Small intestine (tissue), 7 donors: ENCODE results near the gene MCMBP. TPM values are rescaled to one million over a fixed set of nuclear protein-coding genes. Genes with fewer than 3 reads are reported as not detected.
A peak's percentile ranks its signal among the peaks of the same experiment; 100 is the strongest.

ENCODE experiments used
- DNase-seq, 2 donors: peaks; one replicate each; pipeline versions ENCODE4 v3.0.0 to v3.0.0-alpha.2; 2013
- FAIRE-seq: peaks from 2 replicates; lab custom pipeline; 2012; peaks lifted over from hg19 to GRCh38; lab: Jason Lieb, UNC
- H3K27ac ChIP-seq, 3 donors: one replicate each; pipeline ENCODE4 v1.5.1; 2013; ENCODE audit warnings: low read length in 2 of 3, mild to moderate bottlenecking in 2 of 3, control low read depth in 1 of 3, inconsistent platforms in 1 of 3, low read depth in 1 of 3, moderate library complexity in 1 of 3
- H3K27me3 ChIP-seq, 3 donors: one replicate each; pipeline ENCODE4 v1.6.1; 2013; ENCODE audit warnings: low read length in 3 of 3, inconsistent platforms in 1 of 3; ENCODE audit not compliant: control insufficient read depth in 3 of 3, insufficient read depth in 3 of 3
- H3K36me3 ChIP-seq, 3 donors: one replicate each; pipeline ENCODE4 v1.6.1; 2013; ENCODE audit warnings: low read length in 3 of 3, inconsistent platforms in 1 of 3, low read depth in 1 of 3, mild to moderate bottlenecking in 1 of 3, moderate library complexity in 1 of 3; ENCODE audit not compliant: control insufficient read depth in 3 of 3, insufficient read depth in 2 of 3
- H3K4me1 ChIP-seq, 3 donors: one replicate each; pipeline ENCODE4 v1.6.1; 2013; ENCODE audit warnings: low read length in 2 of 3, inconsistent platforms in 1 of 3, low read depth in 1 of 3, mild to moderate bottlenecking in 1 of 3, moderate library complexity in 1 of 3; ENCODE audit not compliant: control insufficient read depth in 3 of 3, insufficient read depth in 2 of 3
- H3K4me3 ChIP-seq, 3 donors: one replicate each; pipeline ENCODE4 v1.5.1; 2013; ENCODE audit warnings: low read length in 3 of 3, control low read depth in 1 of 3, inconsistent platforms in 1 of 3, low read depth in 1 of 3, mild to moderate bottlenecking in 1 of 3, moderate library complexity in 1 of 3
- H3K9me3 ChIP-seq, 2 donors: one replicate each; pipeline ENCODE4 v1.6.1; 2013; ENCODE audit warnings: low read depth in 1 of 2, low read length in 1 of 2; ENCODE audit not compliant: control insufficient read depth in 2 of 2, insufficient read depth in 1 of 2
- WGBS, 3 donors: extraction: QIAGEN DNeasy Blood & Tissue Kit; methylation state at CpG; one replicate each; pipeline ENCODE4 v1.1.7; 2013; 5-methylcytosine and 5-hydroxymethylcytosine counted together
- polyA plus RNA-seq, 4 donors: library from polyadenylated mRNA; stranded (reverse) in 3 of 4; unstranded in 1 of 4; fragments of 200-250 nt in 3 of 4; fragments of 120-200 nt in 1 of 4; gene quantifications; one replicate each; pipeline versions ENCODE4 v1.2.1 to v1.2.3, GENCODE V29; 2013
- donor health status: healthy with polysubstance abuse.
- donor health status: control.
- donor health status: control.
- donor health status: Bipolar disorder and iron deficiency.
- donor health status: healthy.

The MCMBP gene
- polyA plus RNA-seq, 4 donors, result 21.5 to 37.6 (median 25.8) TPM

DNA sequence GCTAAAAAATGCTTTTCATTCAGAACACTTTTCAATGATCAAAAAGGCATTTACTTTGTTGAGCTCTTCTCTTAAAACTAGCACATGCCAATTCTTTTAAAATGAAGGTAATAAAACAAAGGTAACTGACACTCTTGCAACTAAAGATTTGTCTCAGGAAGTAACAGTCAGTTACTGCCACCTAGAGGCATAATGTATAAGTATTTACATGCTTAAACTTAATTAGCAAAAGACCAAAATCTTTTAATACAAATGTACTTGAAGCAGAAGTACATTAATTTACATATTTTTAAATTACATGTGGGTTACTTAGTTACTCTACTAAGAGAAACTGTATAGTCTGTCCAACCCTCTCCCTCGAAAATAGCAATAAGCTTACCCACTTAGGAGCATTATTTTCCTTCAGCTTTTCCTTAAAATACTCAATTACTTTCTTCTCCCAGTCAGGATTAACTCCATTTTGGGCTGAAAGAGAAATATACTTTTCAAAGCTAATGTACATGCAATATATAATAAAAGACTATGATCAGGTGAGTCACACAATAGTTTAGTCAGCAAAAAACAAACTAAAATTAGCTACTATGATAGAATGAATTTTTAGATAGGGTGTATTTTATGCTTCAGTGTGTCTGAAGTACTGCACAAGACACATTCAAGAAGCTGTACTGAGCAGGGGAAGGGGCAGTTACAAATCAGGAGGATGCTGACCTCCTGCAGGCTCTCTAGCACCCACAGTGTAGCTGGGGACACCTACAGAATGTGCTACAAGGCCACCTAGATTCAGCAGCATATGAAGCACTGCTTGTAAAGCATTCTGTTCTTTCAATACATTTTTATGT, 13.0 kb downstream of the MCMBP start:
- no peaks in the 10 kb centered on the region for H3K4me1 ChIP-seq
- DNase-seq, result peak; percentile 44 to 56
- H3K27me3 ChIP-seq, result no peaks in the 10 kb centered on the region
- no peak overlapping the region for H3K4me3 ChIP-seq
- H3K9me3 ChIP-seq, result peaks cover 0 to 3% of the 10 kb centered on the region in 2 donors
- FAIRE-seq, result peak; percentile 33
- H3K36me3 ChIP-seq, result peaks cover 0 to 10% (median 2%) of the 10 kb centered on the region in 3 donors
- 62 to 63% (median 63%) methylated on average over 1 of the region's 1 CpG for WGBS, 3 donors
- H3K27ac ChIP-seq, result peak overlapping the region in 1 of 3 donors; percentile 39

DNA sequence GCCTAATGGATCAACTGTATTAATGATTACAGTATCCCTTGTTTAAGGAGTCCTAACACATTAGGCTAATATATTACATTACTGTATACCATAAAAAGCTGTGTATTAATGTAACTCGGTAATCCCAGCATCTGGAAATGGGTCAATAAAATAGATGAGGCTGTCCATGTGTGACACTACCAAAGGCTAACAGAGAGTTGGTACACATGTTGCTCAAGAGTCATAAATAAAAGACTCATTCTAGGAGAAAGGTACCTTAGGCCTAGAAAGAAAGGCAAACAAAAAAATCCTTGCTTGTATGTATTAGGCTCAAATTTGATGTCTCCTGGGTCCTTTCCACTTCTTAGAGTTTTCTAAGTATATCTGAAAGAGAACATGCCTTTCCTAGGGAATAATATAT, 14.6 kb downstream of the MCMBP start:
- no peaks in the 10 kb centered on the region for H3K4me1 ChIP-seq
- 33 to 54% (median 40%) methylated on average over 1 of the region's 1 CpG for WGBS, 3 donors

DNA sequence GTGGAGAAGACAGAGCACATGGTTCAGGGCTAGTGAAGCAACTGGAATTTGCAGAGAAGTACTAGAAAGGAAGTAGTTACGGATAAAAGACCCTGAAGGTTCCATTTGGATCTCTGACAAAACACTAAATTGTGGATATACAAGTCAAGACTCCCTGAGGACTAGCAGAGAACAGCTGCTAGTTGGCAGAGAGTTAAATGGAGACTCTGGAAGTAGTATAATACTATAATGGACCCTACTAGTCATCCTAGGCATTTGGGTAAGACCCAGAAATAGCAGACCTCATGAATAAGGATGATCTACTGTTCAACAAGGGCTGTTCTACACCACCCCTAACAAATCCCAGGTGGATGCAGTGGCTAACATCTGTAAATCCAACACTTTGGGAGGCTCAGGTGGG, 19.1 kb downstream of the MCMBP start:
- H3K27me3 ChIP-seq, result no peaks in the 10 kb centered on the region
- H3K4me3 ChIP-seq, result no peak overlapping the region
- 75 to 96% (median 82%) methylated on average over 1 of the region's 1 CpG for WGBS, 3 donors
- no peak overlapping the region for H3K27ac ChIP-seq
- H3K4me1 ChIP-seq, result no peaks in the 10 kb centered on the region
- DNase-seq (no peak), FAIRE-seq (no peak)
- no peaks in the 10 kb centered on the region for H3K9me3 ChIP-seq
- H3K36me3 ChIP-seq, result peaks cover 10 to 34% (median 11%) of the 10 kb centered on the region in 3 donors

More for the DNA sequence above, 14.6 kb downstream of the MCMBP start:
- H3K27me3 ChIP-seq, result no peaks in the 10 kb centered on the region
- no peaks in the 10 kb centered on the region for H3K9me3 ChIP-seq
- FAIRE-seq, result no peak
- no peak overlapping the region for H3K4me3 ChIP-seq
- H3K36me3 ChIP-seq, result peaks cover 2 to 19% (median 2%) of the 10 kb centered on the region in 3 donors
- no peak overlapping the region for H3K27ac ChIP-seq
- peak in 1 of 2 donors; percentile 16 for DNase-seq

DNA sequence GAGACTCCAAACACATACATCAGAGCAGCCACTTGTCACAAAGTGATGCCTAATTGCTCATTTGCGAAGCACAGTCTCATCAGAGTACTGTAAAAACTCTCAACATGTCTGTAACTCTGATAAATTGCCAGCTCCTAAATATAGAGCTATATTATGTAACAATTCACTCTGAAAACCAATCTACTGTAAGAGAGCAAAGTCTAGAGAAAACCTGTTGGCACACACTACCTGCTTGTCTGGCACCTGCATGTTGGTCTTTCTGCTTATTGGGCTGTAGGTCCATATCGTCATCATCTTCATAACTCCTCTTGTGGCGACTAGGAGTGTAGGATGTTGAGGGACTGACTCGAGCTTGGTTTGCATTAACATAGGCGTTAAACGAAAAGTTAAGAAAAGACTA, 19.8 kb downstream of the MCMBP start:
- H3K36me3 ChIP-seq, result peaks cover 12 to 38% (median 13%) of the 10 kb centered on the region in 3 donors

DNA sequence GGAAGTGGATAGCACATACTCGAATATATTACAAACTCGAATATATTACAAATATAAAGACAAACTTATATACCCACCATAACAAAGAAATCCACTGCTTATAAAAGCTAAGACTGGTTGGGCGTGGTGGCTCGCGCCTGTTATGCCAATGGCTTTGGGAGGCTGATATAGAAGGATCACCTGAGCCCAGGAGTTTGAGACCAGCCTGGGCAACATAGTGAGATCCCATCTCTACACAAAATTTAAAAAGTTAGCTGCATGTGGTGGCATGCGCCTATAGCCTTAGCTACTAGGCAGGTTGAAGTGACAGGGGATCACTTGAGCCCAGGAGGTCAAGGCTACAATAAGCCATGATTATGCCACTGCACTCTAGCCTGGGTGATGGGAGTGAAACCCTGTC, 20.4 kb downstream of the MCMBP start:
- Histone ChIP-seq H3K4me1 (no peaks in the 10 kb centered on the region), H3K27me3 (no peaks in the 10 kb centered on the region), H3K27ac (no peak overlapping the region), H3K36me3 (peaks cover 12 to 38% (median 13%) of the 10 kb centered on the region in 3 donors), H3K4me3 (no peak overlapping the region), H3K9me3 (no peaks in the 10 kb centered on the region)
- no peak for FAIRE-seq
- 96 to 98% (median 98%) methylated on average over 6 of the region's 6 CpGs for WGBS, 3 donors
- DNase-seq, result no peak

More for the DNA sequence above, 19.8 kb downstream of the MCMBP start:
- H3K4me3 ChIP-seq, result no peak overlapping the region
- DNase-seq (peak in 1 of 2 donors; percentile 44), FAIRE-seq (no peak)
- H3K27me3 ChIP-seq, result no peaks in the 10 kb centered on the region
- no peaks in the 10 kb centered on the region for H3K9me3 ChIP-seq
- WGBS, 3 donors, result 40 to 79% (median 51%) methylated on average over 6 of the region's 6 CpGs
- no peaks in the 10 kb centered on the region for H3K4me1 ChIP-seq
- H3K27ac ChIP-seq, result no peak overlapping the region

DNA sequence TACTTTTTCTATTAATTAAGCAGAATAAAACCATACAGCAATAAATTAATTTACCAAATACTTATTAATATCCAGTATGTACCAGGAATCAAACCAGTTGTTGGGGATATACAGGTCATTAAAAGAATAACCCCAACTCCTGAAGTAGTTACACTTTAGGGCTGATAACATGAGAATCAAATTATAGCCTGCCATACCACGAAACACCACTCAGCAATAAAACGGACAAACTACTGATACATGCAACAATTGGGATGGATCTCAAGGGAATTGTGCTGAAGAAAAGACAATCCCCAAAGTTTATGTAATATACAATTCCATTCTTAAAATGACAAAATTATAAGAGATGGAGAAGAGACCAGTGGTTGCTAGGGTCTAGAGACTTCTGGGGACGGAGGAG, 22.7 kb downstream of the MCMBP start:
- DNase-seq (no peak), FAIRE-seq (no peak)
- Histone ChIP-seq H3K4me3 (no peak overlapping the region), H3K27ac (no peak overlapping the region), H3K9me3 (no peaks in the 10 kb centered on the region), H3K4me1 (no peaks in the 10 kb centered on the region), H3K36me3 (peaks cover 17 to 34% (median 21%) of the 10 kb centered on the region in 3 donors), H3K27me3 (no peaks in the 10 kb centered on the region)
- WGBS, 3 donors, result 91 to 97% (median 95%) methylated on average over 3 of the region's 3 CpGs

DNA sequence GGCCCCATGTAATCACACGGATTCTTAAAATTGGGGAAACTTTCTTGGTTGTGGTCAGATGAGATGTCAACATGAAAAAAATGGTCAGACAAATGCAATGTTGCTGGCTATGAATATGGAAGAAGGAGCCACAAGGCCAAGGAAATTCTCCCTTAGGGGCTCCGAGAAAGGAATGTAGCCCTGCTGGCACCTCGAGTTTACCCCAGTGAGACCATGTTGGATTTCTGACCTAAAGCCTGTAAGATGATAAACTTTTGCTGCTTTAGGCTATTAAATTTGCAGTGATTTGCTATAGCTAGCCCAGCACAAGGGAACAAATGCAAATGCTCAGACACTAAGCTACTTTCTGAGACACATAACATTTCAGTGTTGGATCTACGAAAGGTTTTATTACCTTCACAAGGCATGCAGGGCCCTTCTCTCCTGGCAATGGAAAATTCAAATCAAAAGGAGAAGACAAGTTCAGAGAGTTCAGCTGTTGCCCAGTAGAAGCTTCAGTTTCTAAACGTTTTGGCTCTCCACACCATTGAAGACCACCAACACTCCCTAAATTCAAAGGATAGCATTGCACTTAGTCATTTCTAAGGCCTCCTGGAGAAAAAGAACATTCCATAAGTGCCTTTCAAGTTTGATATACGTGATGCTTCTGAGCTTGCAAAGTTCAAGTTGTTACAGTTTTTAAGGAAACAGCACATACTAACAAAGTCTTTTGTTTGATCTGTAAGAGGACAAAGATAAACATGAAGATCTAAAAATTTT, 23.4 kb downstream of the MCMBP start:
- no peak for FAIRE-seq
- Histone ChIP-seq H3K4me3 (no peak overlapping the region), H3K36me3 (peaks cover 21 to 36% (median 21%) of the 10 kb centered on the region in 3 donors), H3K27me3 (no peaks in the 10 kb centered on the region), H3K27ac (no peak overlapping the region), H3K9me3 (no peaks in the 10 kb centered on the region), H3K4me1 (no peaks in the 10 kb centered on the region)
- DNase-seq, result no peak
- 81 to 86% (median 82%) methylated on average over 6 of the region's 6 CpGs for WGBS, 3 donors

DNA sequence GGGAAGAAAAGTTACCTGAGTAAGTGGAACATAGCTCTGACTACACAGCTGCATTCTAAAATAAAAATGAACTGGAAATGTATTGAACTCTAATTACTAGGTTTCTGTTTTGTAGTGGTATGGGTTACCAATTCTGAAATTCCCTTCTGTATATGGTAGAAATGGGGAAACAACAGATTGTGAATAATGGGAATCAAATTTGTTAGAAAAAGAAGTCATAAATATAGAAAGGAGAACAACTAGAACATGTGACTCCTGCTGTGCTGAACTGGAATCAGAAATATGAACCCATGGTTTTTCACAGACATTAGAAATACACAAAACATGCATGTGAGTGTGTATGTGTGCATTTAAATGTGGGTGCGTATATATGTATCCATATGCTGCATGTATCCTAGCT, 27.0 kb downstream of the MCMBP start:
- Histone ChIP-seq H3K36me3 (peaks cover 28 to 32% (median 32%) of the 10 kb centered on the region in 3 donors), H3K4me1 (no peaks in the 10 kb centered on the region), H3K27me3 (no peaks in the 10 kb centered on the region), H3K9me3 (no peaks in the 10 kb centered on the region), H3K27ac (no peak overlapping the region), H3K4me3 (no peak overlapping the region)
- WGBS, 3 donors, result 86 to 97% (median 93%) methylated on average over 1 of the region's 1 CpG
- DNase-seq, result no peak
- no peak for FAIRE-seq
